Measurements from ENCODE around the gene KCNQ1.

DNA sequence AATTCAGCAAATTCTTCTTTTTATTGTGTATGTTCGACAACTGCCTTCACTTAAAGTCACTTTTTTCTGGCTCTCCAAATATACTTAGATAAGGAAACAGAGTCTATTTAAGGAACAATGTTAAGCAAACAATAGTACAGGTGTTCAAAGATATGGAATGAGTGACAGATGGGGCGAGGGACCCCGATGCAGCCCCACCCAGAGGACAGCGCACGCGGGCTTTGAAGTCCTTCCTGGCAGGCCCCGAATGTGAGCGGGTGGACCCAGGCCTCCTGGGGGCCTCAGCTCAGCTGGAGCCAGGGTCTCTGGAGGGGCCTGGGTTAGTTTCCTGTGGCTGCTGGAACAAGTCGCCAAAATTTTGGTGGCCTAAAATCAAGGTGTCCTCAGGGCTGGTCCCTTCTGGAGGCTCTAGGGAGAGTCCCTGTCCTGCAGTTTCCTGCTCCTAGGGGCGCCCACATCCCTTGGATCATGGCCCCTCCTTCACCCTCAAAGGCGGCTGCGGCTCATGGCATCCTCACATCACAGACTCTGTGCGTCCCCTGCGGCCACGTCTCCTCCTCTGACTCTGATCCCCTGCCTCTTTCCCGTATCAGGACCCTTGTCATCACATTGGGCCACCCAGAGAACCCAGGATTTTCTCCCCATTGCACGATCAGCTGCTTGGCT, 295.6 kb downstream of the KCNQ1 start:
- TF ChIP-seq POLR2A (IDR thresholded peaks at IDR 0.05; ENCODE audit: low read length) (no peak), GATA1 (IDR thresholded peaks at IDR 0.05; ENCODE audit: low read depth, low read length) (no peak)
